ENCODE results near the gene MEGF11.

The MEGF11 gene

GRCh38 chr15:66144978-66145725 is 108.4 kb downstream of the MEGF11 start:
- DNase-seq (ENCODE audit: low read depth in 3 of 3): no peak

DNA sequence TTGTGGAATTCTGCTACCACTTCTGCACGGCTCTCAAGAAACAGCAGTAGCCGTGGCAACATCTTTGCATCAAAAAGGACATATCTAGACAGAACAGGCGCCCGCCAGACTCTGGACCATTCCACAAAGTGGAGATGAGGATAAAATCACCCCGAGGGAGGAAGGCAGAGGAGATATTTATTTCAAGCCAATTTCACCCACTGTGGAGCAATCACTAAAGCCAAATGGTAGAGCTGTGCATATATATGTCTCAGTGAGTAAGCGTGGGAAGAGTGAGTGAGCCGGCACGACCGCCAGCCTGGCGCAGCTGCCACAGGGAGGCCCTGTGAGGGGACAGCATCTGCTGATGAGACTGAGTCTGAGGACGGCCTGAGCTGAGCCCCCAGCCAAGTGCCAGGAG is 111.3 kb downstream of the MEGF11 start:
- DNase-seq (ENCODE audit: low read depth in 3 of 3): no peak

DNA sequence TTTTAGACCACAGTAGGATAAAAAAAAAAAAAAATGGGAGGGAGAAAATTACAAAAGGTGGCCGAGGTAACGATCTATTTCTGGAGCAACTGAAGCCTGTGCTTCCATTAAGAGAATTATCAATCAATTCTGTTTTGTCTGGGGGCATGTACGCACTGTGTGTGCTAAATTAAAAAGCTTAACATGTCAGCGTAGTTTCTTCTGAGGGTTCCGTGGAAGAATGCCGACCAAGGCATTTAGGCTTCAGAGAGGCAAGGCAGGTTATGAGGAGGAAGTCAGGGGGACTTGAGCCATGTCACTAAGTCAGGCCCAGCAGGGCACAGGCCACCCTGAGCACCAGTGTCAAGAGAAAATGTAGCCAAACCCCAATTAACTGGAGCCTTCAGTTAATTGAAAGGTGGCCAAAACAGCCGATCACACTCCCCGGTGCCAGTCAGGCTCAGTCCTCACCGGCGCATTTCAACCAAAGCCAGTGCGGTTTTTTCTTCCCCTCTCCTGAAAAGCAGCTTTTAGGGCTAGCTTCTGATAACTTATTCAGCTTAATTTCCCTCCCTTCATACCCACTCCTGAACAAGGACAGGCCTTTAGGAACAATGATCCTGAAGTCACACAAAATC is 113.9 kb downstream of the MEGF11 start:
- no peak for DNase-seq (ENCODE audit: low read depth in 3 of 3)

GRCh38 chr15:66138892-66139590 is 114.5 kb downstream of the MEGF11 start:
- no peak for DNase-seq (ENCODE audit: low read depth in 3 of 3)

DNA sequence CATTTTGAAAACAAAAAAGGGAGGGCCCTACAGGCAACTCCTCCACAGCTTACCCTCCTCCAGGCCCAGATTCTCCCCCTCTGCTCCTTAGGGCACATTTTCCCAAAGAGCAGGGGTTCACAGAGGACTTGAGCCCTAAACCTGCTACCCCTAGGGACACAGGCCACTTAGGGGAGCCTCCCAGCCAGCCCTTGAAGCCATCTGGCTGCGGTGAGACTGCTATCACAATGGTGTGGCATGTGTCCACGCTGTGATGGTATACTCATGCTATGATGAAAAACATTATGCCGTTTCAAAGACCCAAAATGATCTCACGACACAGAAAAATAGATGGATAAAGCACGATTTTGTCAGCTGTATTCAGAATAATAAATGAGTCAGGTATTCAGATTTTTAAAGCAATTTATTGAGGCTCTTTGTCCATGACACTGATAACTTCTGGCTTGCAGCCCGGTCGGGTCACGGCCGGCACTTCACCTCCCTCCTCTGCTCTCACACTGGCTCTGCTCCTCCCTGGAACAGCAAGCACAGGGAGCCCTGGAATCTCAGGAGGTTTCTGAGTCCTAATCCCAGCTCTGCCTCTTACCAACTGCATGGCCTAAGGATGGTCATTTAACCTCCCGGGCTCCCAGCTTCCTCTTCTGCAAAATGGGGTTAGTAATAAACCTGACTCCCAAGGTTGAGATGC is 115.3 kb downstream of the MEGF11 start:
- no peak for DNase-seq (ENCODE audit: low read depth in 3 of 3)

DNA sequence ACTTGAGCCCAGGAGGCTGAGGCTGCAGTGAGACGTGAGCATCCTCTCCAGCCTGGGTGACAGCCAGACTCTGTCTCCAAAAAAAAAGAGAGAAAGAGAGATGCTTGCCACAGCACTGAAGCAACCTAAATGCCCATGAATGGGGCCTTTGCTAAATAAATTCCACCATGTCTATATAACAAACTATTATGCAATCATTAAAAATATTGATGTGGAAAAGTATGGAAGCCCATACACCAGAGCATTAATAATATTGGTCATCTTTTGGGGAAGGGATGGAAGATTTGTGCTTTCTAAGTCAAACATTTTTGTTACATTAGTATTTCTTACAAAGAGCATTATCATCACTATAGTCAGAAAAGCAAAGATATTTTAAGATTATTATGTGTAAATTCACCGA is 116.6 kb downstream of the MEGF11 start:
- DNase-seq (ENCODE audit: low read depth in 3 of 3): no peak

- DNase-seq (ENCODE audit: low read depth in 3 of 3): no peak
Observed at GRCh38 chr15:66135664-66136063, 117.9 kb downstream of the MEGF11 start.

- no peak for DNase-seq (ENCODE audit: low read depth in 3 of 3)
Observed at GRCh38 chr15:66134284-66134683, 119.3 kb downstream of the MEGF11 start.

DNA sequence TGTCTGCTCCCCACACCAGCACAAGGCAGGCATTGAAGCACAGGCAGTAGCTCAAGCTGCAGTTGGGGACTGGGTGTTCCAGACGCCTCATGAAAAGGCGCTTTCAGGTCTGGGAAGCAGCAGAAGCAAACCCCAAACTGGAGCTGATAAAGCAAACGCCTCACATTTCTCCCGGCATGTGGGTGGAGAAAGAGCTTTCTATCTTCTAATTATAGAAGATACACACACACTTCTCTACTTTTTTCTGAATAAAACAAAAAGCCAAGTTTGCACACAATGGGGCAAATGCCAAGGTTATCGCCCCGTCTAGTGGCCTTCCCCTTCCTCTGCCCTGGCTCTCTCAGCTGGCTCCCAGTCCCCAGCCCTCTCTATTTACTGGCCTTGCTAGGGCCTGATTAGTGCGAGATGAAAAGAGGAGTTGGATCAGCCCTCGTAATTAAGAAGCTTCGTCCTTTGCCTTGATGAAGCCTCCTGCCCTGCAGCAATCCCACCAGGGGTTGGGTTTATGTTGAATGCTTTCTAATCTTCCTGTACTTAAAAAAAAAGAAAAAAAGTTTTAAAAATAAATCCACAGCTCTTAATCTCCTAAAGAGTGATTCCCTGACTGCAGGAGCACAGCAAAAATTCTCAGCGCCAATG is 120.2 kb downstream of the MEGF11 start:
- no peak for DNase-seq (ENCODE audit: low read depth in 3 of 3)

DNA sequence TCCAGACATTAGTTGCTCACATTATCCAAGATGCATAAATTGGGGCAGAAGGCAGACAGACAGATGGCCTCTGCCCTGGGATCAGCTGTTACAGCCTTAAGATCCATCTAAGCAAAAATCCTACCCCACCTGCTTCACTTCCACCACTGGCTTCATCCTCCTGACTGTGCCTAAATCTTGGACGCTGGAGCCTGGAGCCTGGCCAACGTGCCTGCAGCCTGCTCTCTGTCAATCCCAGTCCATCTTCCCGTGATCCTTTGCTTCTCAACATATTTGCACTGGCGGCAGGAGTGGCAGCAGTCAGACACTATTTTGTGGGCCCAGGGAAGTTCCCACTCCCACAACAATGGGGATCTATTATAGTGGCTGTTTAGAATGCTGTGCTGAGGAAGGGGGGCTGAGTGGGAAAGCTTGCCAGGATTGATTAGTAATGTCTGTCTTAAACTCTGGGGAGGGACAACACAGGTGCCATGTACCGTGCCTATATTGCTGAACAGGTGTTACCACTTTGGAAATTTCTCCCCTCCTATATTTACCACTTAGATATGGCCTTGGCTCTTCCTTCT is 121.2 kb downstream of the MEGF11 start:
- no peak for DNase-seq (ENCODE audit: low read depth in 3 of 3)

DNA sequence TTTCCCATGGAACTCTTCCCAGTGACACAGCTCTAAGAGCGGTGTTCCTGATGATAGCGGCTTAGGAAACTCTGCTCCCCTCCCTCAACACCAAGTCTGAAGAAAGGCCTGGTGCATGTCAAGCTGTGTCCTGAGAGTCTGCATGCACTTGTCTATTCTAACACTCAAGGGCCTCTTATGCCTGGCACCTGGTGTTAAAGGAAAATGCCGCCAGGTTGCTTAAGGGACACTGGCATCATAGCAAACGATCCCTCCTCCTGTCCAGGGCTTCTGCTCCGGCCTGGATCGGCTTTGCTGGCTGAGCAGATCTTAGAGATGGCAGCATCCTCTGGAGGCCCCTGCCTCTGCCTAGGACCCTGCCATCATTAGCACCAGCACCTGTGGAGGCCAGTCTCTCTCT is 121.7 kb downstream of the MEGF11 start:
- DNase-seq (ENCODE audit: low read depth in 3 of 3): no peak

- no peak for DNase-seq (ENCODE audit: low read depth in 3 of 3)
Observed at GRCh38 chr15:66131200-66131599, 122.3 kb downstream of the MEGF11 start.

DNA sequence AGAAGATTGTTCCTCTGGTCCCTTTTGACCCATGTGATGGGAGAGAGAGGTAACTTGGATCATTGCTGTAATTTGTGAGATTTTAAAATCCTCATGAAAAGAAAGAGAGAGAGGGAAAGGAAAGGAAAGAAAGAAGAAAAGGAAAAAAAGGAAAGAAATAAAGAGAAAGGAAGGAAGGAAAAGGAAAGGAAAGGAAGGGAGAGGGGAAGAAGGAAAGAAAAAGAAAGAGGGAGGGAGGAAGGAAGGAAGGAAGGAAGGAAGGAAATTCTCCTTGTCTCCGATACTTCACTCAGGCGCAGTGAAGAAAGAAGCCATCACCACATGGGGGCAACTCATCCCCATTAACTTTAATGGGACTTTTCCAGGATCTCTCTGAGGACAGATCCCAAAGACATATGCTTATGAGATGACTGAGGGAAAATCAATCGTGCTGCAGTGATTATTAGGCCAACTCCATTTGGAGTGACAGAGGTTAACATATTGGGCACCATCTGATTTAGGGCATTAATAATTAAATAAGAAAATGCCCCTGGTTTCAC is 123.0 kb downstream of the MEGF11 start:
- no peak for DNase-seq (ENCODE audit: low read depth in 3 of 3)

- DNase-seq (ENCODE audit: low read depth in 3 of 3): no peak
Observed at GRCh38 chr15:66129586-66129985, 124.0 kb downstream of the MEGF11 start.

- no peak for DNase-seq (ENCODE audit: low read depth in 3 of 3)
Observed at GRCh38 chr15:66128116-66128680, 125.4 kb downstream of the MEGF11 start.

DNA sequence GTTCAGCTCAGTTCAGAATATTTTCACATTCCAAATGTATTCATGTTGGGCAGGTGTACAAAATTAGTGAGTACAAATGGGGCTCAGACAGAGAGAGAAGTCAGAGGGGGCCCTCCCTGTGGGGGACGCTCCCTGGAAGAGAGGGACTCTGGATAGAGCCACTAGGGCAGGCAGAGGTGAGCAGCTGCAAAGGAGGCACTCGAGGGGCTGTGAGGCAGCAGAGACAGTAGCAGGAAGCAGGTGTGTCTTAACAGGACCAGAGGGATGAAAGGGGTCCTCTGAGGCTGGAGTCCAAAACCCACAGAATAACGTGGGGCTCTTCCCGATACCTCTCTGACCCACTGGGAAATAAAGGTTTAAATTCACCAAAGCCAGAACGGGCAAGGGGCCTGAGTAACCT is 127.1 kb downstream of the MEGF11 start:
- no peak for DNase-seq (ENCODE audit: low read depth in 3 of 3)

DNA sequence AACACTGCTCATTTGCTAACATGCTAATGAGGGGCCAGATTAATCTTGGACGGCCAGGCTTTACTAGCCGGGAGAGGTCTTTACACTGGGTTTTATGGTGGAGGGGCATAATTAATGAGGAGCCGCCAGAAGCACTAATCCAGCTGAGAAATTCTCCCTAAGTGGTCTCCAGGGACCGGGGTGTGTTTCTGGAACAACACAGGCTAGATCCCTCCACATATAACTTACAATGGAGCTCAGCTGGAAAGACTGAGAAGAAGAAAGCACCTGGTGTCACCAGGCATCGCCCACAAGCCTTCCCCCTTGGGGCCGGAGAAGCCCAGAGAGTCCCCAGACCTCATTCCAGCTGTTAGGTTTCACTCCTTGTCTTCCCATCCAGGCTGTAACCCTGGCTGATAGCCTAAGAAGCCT is 127.5 kb downstream of the MEGF11 start:
- DNase-seq (ENCODE audit: low read depth in 3 of 3): no peak

- DNase-seq (ENCODE audit: low read depth in 3 of 3): no peak
Observed at GRCh38 chr15:66124651-66125050, 128.9 kb downstream of the MEGF11 start.

DNA sequence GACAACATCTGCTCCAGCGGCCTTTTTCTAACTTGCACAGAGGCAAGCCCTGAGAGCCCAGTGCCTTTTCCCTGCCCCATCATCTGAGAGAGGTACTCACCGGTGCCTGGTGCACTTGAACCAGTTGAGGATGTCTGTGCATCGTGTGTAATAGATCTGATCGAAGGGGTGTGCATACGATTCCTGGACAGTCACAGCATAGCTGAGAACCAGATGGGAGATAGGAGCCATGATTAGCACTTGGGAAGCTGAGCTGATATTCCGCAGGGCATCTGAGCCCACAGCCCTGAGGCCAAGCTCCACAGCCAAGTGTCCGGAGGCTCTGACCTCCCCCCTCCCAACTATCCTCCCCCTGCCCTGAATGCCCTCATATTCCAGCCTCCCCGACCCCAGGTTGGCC is 129.8 kb downstream of the MEGF11 start:
- no peak for DNase-seq (ENCODE audit: low read depth in 3 of 3)

- DNase-seq (ENCODE audit: low read depth in 3 of 3): no peak
Observed at GRCh38 chr15:66120422-66120821, 133.1 kb downstream of the MEGF11 start.

- DNase-seq (ENCODE audit: low read depth in 3 of 3): no peak
Observed at GRCh38 chr15:66117841-66118240, 135.7 kb downstream of the MEGF11 start.
